GM12878 (cell line): ENCODE data around the gene HEXIM1. TPM values are rescaled to one million over a fixed set of nuclear protein-coding genes. Genes with fewer than 3 reads are reported as not detected.

Experiments used
- BCL11A ChIP-seq: IDR thresholded peaks from 2 replicates; pipeline ENCODE4 v1.6.1; 2011; ENCODE audit warnings: low read depth, low read length
- BHLHE40 ChIP-seq, 2 experiments: fragments of 450-650 bp in 1 of 2; IDR thresholded peaks; 2 replicates each; pipeline ENCODE4 v1.6.1; 2011 to 2017; ENCODE audit warnings: low read depth in 2 of 2, borderline replicate concordance in 1 of 2, improper control_type of control experiment in 1 of 2, low read length in 1 of 2, mild to moderate bottlenecking in 1 of 2
- CBFB ChIP-seq: IDR thresholded peaks from 2 replicates; pipeline ENCODE4 v1.6.1; 2016; ENCODE audit warnings: antibody characterized with exemption, low read depth
- HDAC6 ChIP-seq: fragments of 200-600 bp; sonication (generic); IDR thresholded peaks from one replicate; pipeline ENCODE4 v1.8.0; 2017; ENCODE audit warnings: antibody characterized with exemption; ENCODE audit not compliant: unreplicated experiment
- KLF5 ChIP-seq: fragments of 450-650 bp; IDR thresholded peaks from 2 replicates; pipeline ENCODE4 v1.6.1; 2014; ENCODE audit warnings: mild to moderate bottlenecking; ENCODE audit not compliant: partially characterized antibody
- MAX ChIP-seq: IDR thresholded peaks from 2 replicates; pipeline ENCODE4 v1.6.1; 2012; ENCODE audit warnings: low read depth, low read length, improper control_type of control experiment
- MEF2A ChIP-seq: IDR thresholded peaks from 2 replicates; pipeline ENCODE4 v1.6.1; 2011; ENCODE audit warnings: low read depth, mild to moderate bottlenecking, low read length, moderate library complexity; ENCODE audit not compliant: insufficient read depth
- MTA3 ChIP-seq: IDR thresholded peaks from 2 replicates; pipeline ENCODE4 v1.6.1; 2012; ENCODE audit warnings: low read length, inconsistent platforms, borderline replicate concordance
- MXI1 ChIP-seq: fragments of 150-350 bp; IDR thresholded peaks from 2 replicates; pipeline ENCODE4 v1.6.1; 2011; ENCODE audit warnings: low read depth, mild to moderate bottlenecking, inconsistent platforms, low read length, improper control_type of control experiment
- NBN ChIP-seq: fragments of 450-650 bp; IDR thresholded peaks from 2 replicates; pipeline ENCODE4 v1.6.1; 2016
- NRF1 ChIP-seq: conservative IDR thresholded peaks from 2 replicates; pipeline ENCODE4 v1.6.1; 2011; ENCODE audit warnings: mild to moderate bottlenecking, low read depth, low read length, improper control_type of control experiment
- POLR2A ChIP-seq: IDR thresholded peaks from 2 replicates; pipeline ENCODE4 v1.6.1; 2011; ENCODE audit warnings: low read depth, mild to moderate bottlenecking, low read length
- POU2F2 ChIP-seq: IDR thresholded peaks from 3 replicates; pipeline ENCODE4 v1.6.1; 2011; ENCODE audit warnings: low read depth, mild to moderate bottlenecking, low read length, borderline replicate concordance
- RAD51 ChIP-seq: fragments of 450-650 bp; IDR thresholded peaks from 2 replicates; pipeline ENCODE4 v1.6.1; 2016; ENCODE audit warnings: moderate library complexity, mild to moderate bottlenecking, inconsistent platforms
- SKIL ChIP-seq: fragments of 450-650 bp; IDR thresholded peaks from 2 replicates; pipeline ENCODE4 v1.6.1; 2017; ENCODE audit warnings: mild to moderate bottlenecking, low read depth, inconsistent platforms; ENCODE audit not compliant: poor library complexity, severe bottlenecking
- SUPT20H ChIP-seq: IDR thresholded peaks from 2 replicates; pipeline ENCODE4 v1.6.1; 2011; ENCODE audit warnings: low read depth, mild to moderate bottlenecking, low read length, moderate library complexity, borderline replicate concordance; ENCODE audit not compliant: control insufficient read depth
- TCF7 ChIP-seq: IDR thresholded peaks from 2 replicates; pipeline ENCODE4 v1.6.1; 2014; ENCODE audit warnings: antibody characterized with exemption, borderline replicate concordance
- YY1 ChIP-seq: IDR thresholded peaks from 2 replicates; pipeline ENCODE4 v1.6.1; 2011; ENCODE audit warnings: low read depth, mild to moderate bottlenecking, low read length
- ZBTB4 ChIP-seq: fragments of 450-650 bp; formaldehyde crosslinking; IDR thresholded peaks from 2 replicates; pipeline ENCODE4 v1.4.0; 2022; ENCODE audit warnings: mild to moderate bottlenecking, moderate library complexity
- ZNF592 ChIP-seq: fragments of 450-650 bp; IDR thresholded peaks from 2 replicates; pipeline ENCODE4 v1.6.1; 2017; ENCODE audit warnings: mild to moderate bottlenecking, moderate library complexity
- polyA plus RNA-seq, 11 experiments: library from polyadenylated mRNA; depleted of rRNA in 4 of 11; unstranded in 6 of 11; stranded (reverse) in 5 of 11; fragments of >200 nt; fragmentation: Nextera tagmentation in 4 of 11; fragmentation: Illumina TruSeq in 1 of 11; extraction: Ambion mirVana in 4 of 11; extraction: Trizol in 1 of 11; gene quantifications; 1 replicate in 1 of 11; 2 replicates in 10 of 11; pipeline versions ENCODE4 v1.2.1 to v1.2.3, GENCODE V29; 2011 to 2016; ENCODE audit warnings: inconsistent platforms in 2 of 11, missing spikeins in 2 of 11, low read depth in 1 of 11
- total RNA-seq, 4 experiments: library from RNA; depleted of rRNA in 3 of 4; stranded (reverse); fragments of >200 nt in 3 of 4; fragmentation: Illumina TruSeq in 1 of 4; extraction: Trizol in 1 of 4; gene quantifications; 2 replicates each; pipeline versions ENCODE4 v1.2.1 to v1.2.3, GENCODE V29; 2013 to 2021

Gene HEXIM1
- total and polyA plus RNA-seq, 10 of the 15 experiments (the other 5 are each of a cell fraction or from before 2014, with no cell fraction given) = 1.9 to 24.1 (median 9.0) TPM

- TF ChIP-seq POU2F2 (peak; percentile 41; the same call in 1 of the 3 replicates), MTA3 (no peak), YY1 (peak; percentile 85), MXI1 (no peak), NRF1 (no peak), CBFB (no peak), ZNF592 (peak; percentile 82; the same call in 1 of the 2 replicates), BCL11A (no peak), MEF2A (0 out of 2 replicates have a peak, but pooled peaks have one; percentile 30), ZBTB4 (CRISPR knock-in tag) (no peak), BHLHE40 (IDR thresholded peaks at IDR 0.05; ENCODE audit: borderline replicate concordance in 1 of 2, low read depth in 2 of 2, low read length in 1 of 2) (no peak), MAX (no peak), SUPT20H (no peak), SKIL (no peak), NBN (0 out of 2 replicates have a peak, but pooled peaks have one; percentile 57), HDAC6 (no peak), RAD51 (no peak), TCF7 (no peak), POLR2A (no peak), KLF5 (no peak)
Measured at GRCh38 chr17:45197555-45198334, 49.5 kb downstream of the HEXIM1 start (continued).
